NCI-H69 (cell line): ENCODE data around the gene BGN.

Experiments
- DNase-seq: peaks from one replicate; lab custom pipeline; 2025; lab: John Stamatoyannopoulos, UW

Gene BGN

GRCh38 chrX:153494541-153495361, at the start of gene BGN:
Gene BGN (plus strand): TSS chrX:153494980. CDS start chrX:153504632, 9,652 bp downstream.
- DNase-seq, result peak; percentile 73

- no peak for DNase-seq
These were observed 49.5 kb upstream of the BGN start for GRCh38 chrX:153445106-153445855.

- no peak for DNase-seq
These were observed 48.7 kb upstream of the BGN start, which contains the start of gene TREX2 for GRCh38 chrX:153445856-153446635. Gene TREX2 (minus strand): TSS chrX:153446056. CDS start chrX:153445430, 626 bp downstream.

GRCh38 chrX:153446636-153446936, 48.2 kb upstream of the BGN start:
- no peak for DNase-seq

GRCh38 chrX:153446950-153447580, 47.7 kb upstream of the BGN start:
- DNase-seq, result no peak

GRCh38 chrX:153447581-153447960, 47.2 kb upstream of the BGN start:
- DNase-seq, result no peak

- no peak for DNase-seq
These were observed 46.0 kb upstream of the BGN start for GRCh38 chrX:153448556-153449367.

- no peak for DNase-seq
These were observed 45.2 kb upstream of the BGN start for GRCh38 chrX:153449368-153450113.

- no peak for DNase-seq
These were observed 44.4 kb upstream of the BGN start for GRCh38 chrX:153450114-153450948.

- DNase-seq, result no peak
These were observed 43.9 kb upstream of the BGN start for GRCh38 chrX:153450949-153451277.

- no peak for DNase-seq
These were observed 39.8 kb upstream of the BGN start for GRCh38 chrX:153454901-153455550.

GRCh38 chrX:153455571-153455970, 39.2 kb upstream of the BGN start:
- DNase-seq, result no peak

GRCh38 chrX:153456161-153456560, 38.6 kb upstream of the BGN start:
- DNase-seq, result no peak

- no peak for DNase-seq
These were observed 38.1 kb upstream of the BGN start for GRCh38 chrX:153456704-153457103.

GRCh38 chrX:153457136-153457825, 37.5 kb upstream of the BGN start:
- no peak for DNase-seq

GRCh38 chrX:153457827-153458466, 36.8 kb upstream of the BGN start:
- DNase-seq, result no peak

- DNase-seq, result no peak
These were observed 36.3 kb upstream of the BGN start for GRCh38 chrX:153458476-153458875.

- DNase-seq, result no peak
These were observed 34.8 kb upstream of the BGN start for GRCh38 chrX:153459986-153460385.
